ENCODE results near the gene PHF2.

The PHF2 gene

DNA sequence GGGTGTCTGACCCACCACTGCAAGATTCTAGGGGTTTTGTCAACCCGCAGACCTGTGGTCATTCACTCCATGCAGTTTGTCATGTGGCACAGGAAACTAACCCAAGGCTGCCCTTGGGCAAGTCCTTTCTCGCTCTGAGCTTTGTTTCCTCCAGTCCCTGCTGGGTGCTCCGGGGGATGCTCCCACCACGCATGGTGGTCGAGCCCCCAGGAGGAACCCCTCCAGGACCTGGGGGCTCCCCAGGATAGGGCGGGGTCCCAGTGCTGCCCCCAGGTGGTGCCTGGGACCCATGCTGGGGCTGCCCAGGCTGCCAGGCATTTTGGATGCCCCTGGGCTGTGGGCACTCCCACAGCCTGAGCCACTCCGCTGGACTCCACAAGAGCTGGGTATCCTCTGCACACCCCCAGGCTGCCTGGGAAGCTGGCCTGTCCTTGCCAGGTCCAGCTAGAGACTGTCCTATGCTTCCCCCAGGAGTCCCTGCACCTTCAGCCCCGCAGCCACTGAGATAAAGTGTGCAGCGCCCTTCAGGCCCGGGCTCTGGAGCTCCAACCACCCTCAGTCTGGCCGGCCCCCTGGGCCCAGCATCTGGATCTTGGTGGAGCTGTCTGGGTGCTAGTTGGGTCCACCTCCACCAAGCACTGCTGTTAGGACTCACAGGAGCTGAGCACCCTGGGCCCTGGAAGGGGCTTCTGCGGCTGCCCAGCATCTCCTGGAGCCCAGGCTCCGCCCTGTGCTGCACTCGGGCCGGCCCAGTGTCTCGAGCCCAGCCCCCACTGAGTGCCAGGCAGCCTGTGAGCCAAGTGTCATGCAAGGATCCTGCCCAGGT lies 104.3 kb downstream of the PHF2 start:
- Histone ChIP-seq H2AK5ac (ENCODE audit: low read length) (no peak overlapping the region), H3K79me1 (ENCODE audit: low read length) (no peaks in the 10 kb centered on the region), H2BK5ac (ENCODE audit: low read depth, low read length, poor library complexity) (no peak overlapping the region), H3K4ac (ENCODE audit: low read depth, low read length) (no peak overlapping the region), H3K9me3 (ENCODE audit: insufficient read depth, low read depth, low read length) (peaks cover 9% of the 10 kb centered on the region), H3K27ac (ENCODE audit: low read depth, low read length) (no peak overlapping the region), H3K18ac (ENCODE audit: low read length) (no peak overlapping the region), H3K4me3 (ENCODE audit: low read depth, low read length) (no peak overlapping the region), H3K9ac (ENCODE audit: low read length) (no peak overlapping the region), H4K12ac (ENCODE audit: low read depth, low read length) (no peak overlapping the region), H4K91ac (ENCODE audit: low read depth, low read length) (no peak overlapping the region), H4K8ac (ENCODE audit: low read depth, low read length) (no peak overlapping the region), H3K36me3 (ENCODE audit: control insufficient read depth in 1 of 2, insufficient read depth in 2 of 2, low read length in 2 of 2) (peaks cover 24 to 26% of the 10 kb centered on the region in 2 experiments), H2AFZ (ENCODE audit: insufficient read depth, low read length, poor library complexity) (no peak overlapping the region), H3K4me1 (ENCODE audit: control insufficient read depth in 1 of 2, insufficient read depth in 2 of 2, low read length in 2 of 2) (peaks cover 0 to 2% of the 10 kb centered on the region in 2 experiments), H3K79me2 (ENCODE audit: control insufficient read depth, insufficient read depth, low read length, poor library complexity) (no peaks in the 10 kb centered on the region), H3K27me3 (ENCODE audit: insufficient read depth, low read length) (no peaks in the 10 kb centered on the region), H3K4me2 (ENCODE audit: low read length) (no peak overlapping the region), H2BK120ac (ENCODE audit: insufficient read depth, low read length, poor library complexity) (no peak overlapping the region), H3K14ac (ENCODE audit: low read length) (no peak overlapping the region), H3K23ac (ENCODE audit: low read length) (no peak overlapping the region), H2BK12ac (ENCODE audit: low read length) (no peak overlapping the region)
- WGBS (ENCODE audit: extremely low coverage, insufficient coverage, insufficient read length) = no CpG with 5 or more reads among the region's 16 CpGs
- no peak for DNase-seq

DNA sequence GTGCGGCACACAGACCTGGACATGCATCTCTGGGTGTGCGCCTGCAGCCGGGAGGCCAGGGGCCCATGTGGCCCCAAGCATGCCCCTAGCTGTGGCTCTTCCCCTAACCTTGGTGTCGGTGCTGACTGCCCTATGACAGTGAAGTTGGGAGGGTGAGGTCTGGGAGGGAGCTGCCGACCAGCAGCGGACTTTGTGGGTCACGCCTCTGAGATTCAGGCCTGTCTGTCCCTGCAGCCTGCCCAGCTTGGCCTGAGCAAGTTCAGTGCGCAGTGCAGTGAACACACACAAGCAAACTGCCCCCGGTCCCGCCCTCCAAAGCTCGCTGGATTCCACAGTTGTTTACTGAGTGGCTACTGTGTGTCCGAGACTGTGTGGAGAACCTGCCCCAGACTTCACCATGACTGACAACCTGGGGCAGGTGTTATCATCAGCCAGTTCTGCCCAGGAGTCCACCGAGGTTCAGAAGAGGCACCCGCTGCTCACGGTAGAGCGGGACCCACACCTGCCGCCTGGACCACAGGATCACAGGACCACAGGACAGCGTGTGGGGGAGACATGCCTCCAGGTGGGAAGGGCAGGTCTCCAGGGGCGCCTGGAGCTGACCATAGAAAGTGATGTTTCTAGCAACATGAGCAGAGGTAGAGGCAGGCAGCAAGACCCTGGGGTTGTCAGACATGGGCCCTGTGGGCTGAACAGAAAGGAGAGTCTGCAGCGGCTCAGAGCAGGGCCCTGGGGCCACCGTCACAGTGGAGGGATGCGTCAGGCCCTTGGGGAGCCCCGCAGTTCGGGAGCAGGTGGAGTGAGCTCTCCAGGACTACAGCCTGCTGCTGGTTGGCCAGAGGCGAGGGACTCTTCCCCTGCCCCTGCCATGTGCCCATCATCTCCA lies 105.1 kb downstream of the PHF2 start:
- Histone ChIP-seq H3K9me3 (ENCODE audit: insufficient read depth, low read depth, low read length) (peaks cover 10% of the 10 kb centered on the region), H2BK12ac (ENCODE audit: low read length) (no peak overlapping the region), H4K12ac (ENCODE audit: low read depth, low read length) (no peak overlapping the region), H3K79me1 (ENCODE audit: low read length) (no peaks in the 10 kb centered on the region), H3K9ac (ENCODE audit: low read length) (no peak overlapping the region), H3K79me2 (ENCODE audit: control insufficient read depth, insufficient read depth, low read length, poor library complexity) (no peaks in the 10 kb centered on the region), H2AK5ac (ENCODE audit: low read length) (no peak overlapping the region), H4K8ac (ENCODE audit: low read depth, low read length) (no peak overlapping the region), H3K27ac (ENCODE audit: low read depth, low read length) (no peak overlapping the region), H2BK120ac (ENCODE audit: insufficient read depth, low read length, poor library complexity) (no peak overlapping the region), H3K27me3 (ENCODE audit: insufficient read depth, low read length) (no peaks in the 10 kb centered on the region), H3K4ac (ENCODE audit: low read depth, low read length) (no peak overlapping the region), H3K4me1 (ENCODE audit: control insufficient read depth in 1 of 2, insufficient read depth in 2 of 2, low read length in 2 of 2) (peaks cover 0 to 2% of the 10 kb centered on the region in 2 experiments), H3K4me2 (ENCODE audit: low read length) (no peak overlapping the region), H4K91ac (ENCODE audit: low read depth, low read length) (no peak overlapping the region), H2BK5ac (ENCODE audit: low read depth, low read length, poor library complexity) (no peak overlapping the region), H3K36me3 (ENCODE audit: control insufficient read depth in 1 of 2, insufficient read depth in 2 of 2, low read length in 2 of 2) (peaks cover 21 to 22% of the 10 kb centered on the region in 2 experiments), H3K18ac (ENCODE audit: low read length) (no peak overlapping the region), H3K14ac (ENCODE audit: low read length) (no peak overlapping the region), H2AFZ (ENCODE audit: insufficient read depth, low read length, poor library complexity) (no peak overlapping the region), H3K4me3 (ENCODE audit: low read depth, low read length) (no peak overlapping the region), H3K23ac (ENCODE audit: low read length) (no peak overlapping the region)
- no peak for DNase-seq
- WGBS (ENCODE audit: extremely low coverage, insufficient coverage, insufficient read length) = no CpG with 5 or more reads among the region's 25 CpGs

GRCh38 chr9:93682155-93682968 lies 106.0 kb downstream of the PHF2 start:
- Histone ChIP-seq H3K79me1 (ENCODE audit: low read length) (no peaks in the 10 kb centered on the region), H2AK5ac (ENCODE audit: low read length) (no peak overlapping the region), H3K18ac (ENCODE audit: low read length) (no peak overlapping the region), H2AFZ (ENCODE audit: insufficient read depth, low read length, poor library complexity) (no peak overlapping the region), H3K36me3 (ENCODE audit: control insufficient read depth in 1 of 2, insufficient read depth in 2 of 2, low read length in 2 of 2) (peaks cover 13 to 14% of the 10 kb centered on the region in 2 experiments), H3K79me2 (ENCODE audit: control insufficient read depth, insufficient read depth, low read length, poor library complexity) (no peaks in the 10 kb centered on the region), H3K4me3 (ENCODE audit: low read depth, low read length) (no peak overlapping the region), H3K4me1 (ENCODE audit: control insufficient read depth in 1 of 2, insufficient read depth in 2 of 2, low read length in 2 of 2) (peaks cover 0 to 2% of the 10 kb centered on the region in 2 experiments), H2BK5ac (ENCODE audit: low read depth, low read length, poor library complexity) (no peak overlapping the region), H2BK120ac (ENCODE audit: insufficient read depth, low read length, poor library complexity) (no peak overlapping the region), H3K9me3 (ENCODE audit: insufficient read depth, low read depth, low read length) (peaks cover 7% of the 10 kb centered on the region), H3K4me2 (ENCODE audit: low read length) (no peak overlapping the region), H3K4ac (ENCODE audit: low read depth, low read length) (no peak overlapping the region), H4K12ac (ENCODE audit: low read depth, low read length) (no peak overlapping the region), H3K23ac (ENCODE audit: low read length) (no peak overlapping the region), H4K91ac (ENCODE audit: low read depth, low read length) (no peak overlapping the region), H2BK12ac (ENCODE audit: low read length) (no peak overlapping the region), H3K9ac (ENCODE audit: low read length) (no peak overlapping the region), H4K8ac (ENCODE audit: low read depth, low read length) (no peak overlapping the region), H3K14ac (ENCODE audit: low read length) (no peak overlapping the region), H3K27ac (ENCODE audit: low read depth, low read length) (no peak overlapping the region), H3K27me3 (ENCODE audit: insufficient read depth, low read length) (no peaks in the 10 kb centered on the region)
- WGBS (ENCODE audit: extremely low coverage, insufficient coverage, insufficient read length) = no CpG with 5 or more reads among the region's 19 CpGs
- DNase-seq = peak; percentile 90 to 96
